ENCODE data around the gene TTPAL.

- TF ChIP-seq POLR2A (IDR thresholded peaks at IDR 0.05), result no peak
- TF ChIP-seq CTCF (IDR thresholded peaks at IDR 0.05), result no peak
These were observed 45.2 kb downstream of the TTPAL start for GRCh38 chr20:44520881-44521280.
